Measurements from ENCODE around the gene NEXN.

Gene NEXN

GRCh38 chr1:77987919-77988318 lies 99.5 kb downstream of the NEXN start:
- DNase-seq (ENCODE audit: low read depth, low spot score), result no peak
- no peak overlapping the region for H3K4me3 ChIP-seq (ENCODE audit: low read length)

- no peak for DNase-seq (ENCODE audit: low read depth, low spot score)
Measured at GRCh38 chr1:77989744-77990143, 101.3 kb downstream of the NEXN start.

GRCh38 chr1:77990629-77991204 lies 102.3 kb downstream of the NEXN start:
- no peak overlapping the region for H3K4me3 ChIP-seq (ENCODE audit: low read length)
- DNase-seq (ENCODE audit: low read depth, low spot score), result no peak

More at GRCh38 chr1:77989744-77990143, 101.3 kb downstream of the NEXN start:
- H3K4me3 ChIP-seq (ENCODE audit: low read length), result no peak overlapping the region

GRCh38 chr1:77991638-77992037 lies 103.2 kb downstream of the NEXN start:
- H3K4me3 ChIP-seq (ENCODE audit: low read length), result no peak overlapping the region
- DNase-seq (ENCODE audit: low read depth, low spot score), result no peak

Data from Jurkat, Clone E6-1 (cell line).